Ascending aorta (tissue), 2 donors: ENCODE results near the gene NRDC. TPM values are rescaled to one million over a fixed set of nuclear protein-coding genes. Genes with fewer than 3 reads are reported as not detected.
"Not testable (repeated sequence)": the region's sequence is repeated elsewhere in the genome, so short reads cannot be mapped to it uniquely, and the experiment has no call there.

Source experiments
- DNase-seq, 2 donors: peaks; one replicate each; pipeline ENCODE4 v3.0.0-alpha.2; 2019; ENCODE audit warnings: low spot score in 2 of 2
- H3K27ac ChIP-seq, 2 donors: fragments of 200-600 bp; sonication (generic); one replicate each; pipeline ENCODE4 v1.5.1; 2016 to 2017; ENCODE audit warnings: mild to moderate bottlenecking in 1 of 2
- H3K27me3 ChIP-seq: fragments of 200-600 bp; sonication (generic); one replicate; pipeline ENCODE4 v1.5.1; 2017
- H3K36me3 ChIP-seq, 2 donors: fragments of 200-600 bp; sonication (generic); one replicate each; pipeline ENCODE4 v1.5.1; 2016
- H3K4me1 ChIP-seq, 2 donors: fragments of 200-600 bp; sonication (generic); one replicate each; pipeline ENCODE4 v1.5.1; 2016 to 2017; ENCODE audit warnings: mild to moderate bottlenecking in 1 of 2
- H3K4me3 ChIP-seq, 2 donors: fragments of 200-600 bp; sonication (generic); one replicate each; pipeline ENCODE4 v1.5.1; 2016 to 2017; ENCODE audit warnings: mild to moderate bottlenecking in 1 of 2
- H3K9me3 ChIP-seq, 2 donors: fragments of 200-600 bp; sonication (generic); one replicate each; pipeline ENCODE4 v1.5.1; 2016
- CTCF ChIP-seq, 3 experiments: fragments of 200-600 bp in 2 of 3; fragments of 450-650 bp in 1 of 3; sonication (generic) in 2 of 3; IDR thresholded peaks; one replicate each; pipeline ENCODE4 v1.5.1; 2016 to 2019; ENCODE audit warnings: antibody characterized with exemption in 3 of 3, mild to moderate bottlenecking in 1 of 3, moderate library complexity in 1 of 3
- intact Hi-C: fragments of 100-400 bp; cut with DNase I; formaldehyde crosslinking; loops from one replicate; pipeline ENCODE4 v1.15.1; 2023
- total RNA-seq: library from RNA; depleted of rRNA; stranded (reverse); fragments of >200 nt; gene quantifications from one replicate; pipeline ENCODE4 v1.1.0, GENCODE V29; 2016

Gene NRDC
- total RNA-seq, 1 donor from 2014 or later: 40.0 TPM

- H3K4me3 ChIP-seq: peak overlapping the region; percentile 71 to 83
- H3K4me1 ChIP-seq: peaks cover 5 to 27% of the 10 kb centered on the region in 2 donors
- H3K27ac ChIP-seq: peak overlapping the region; percentile 90 to 99
- intact Hi-C loops: loop anchor here (2.0 to 5.0 kb wide), 5 partner anchors 177 to 920 kb away; partner anchors contain the start of genes CC2D1B, OSBPL9, RNF11 and TXNDC12
- no peaks in the 10 kb centered on the region for H3K27me3 ChIP-seq
- H3K9me3 ChIP-seq: no peaks in the 10 kb centered on the region
- no peak for TF ChIP-seq CTCF (IDR thresholded peaks at IDR 0.05)
- no peaks in the 10 kb centered on the region for H3K36me3 ChIP-seq
- DNase-seq: peak in 1 of 2 donors; percentile 74
Observed at GRCh38 chr1:51877434-51878307, 856 bp downstream of the NRDC start.

GRCh38 chr1:51875836-51876235 lies 2.7 kb downstream of the NRDC start:
- H3K4me1 ChIP-seq: peaks cover 5 to 27% of the 10 kb centered on the region in 2 donors
- no peak for TF ChIP-seq CTCF (IDR thresholded peaks at IDR 0.05)
- DNase-seq: no peak
- H3K4me3 ChIP-seq: peak overlapping the region in 1 of 2 donors; percentile 71
- H3K36me3 ChIP-seq: no peaks in the 10 kb centered on the region
- H3K27me3 ChIP-seq: no peaks in the 10 kb centered on the region
- no peaks in the 10 kb centered on the region for H3K9me3 ChIP-seq
- H3K27ac ChIP-seq: no peak overlapping the region
- intact Hi-C loops: loop anchor here (5.0 kb wide), 4 partner anchors 259 to 919 kb away; partner anchors contain the start of genes CC2D1B, OSBPL9 and RNF11

- H3K36me3 ChIP-seq: no peaks in the 10 kb centered on the region
- intact Hi-C loops: loop anchor here (5.0 kb wide), 4 partner anchors 258 to 918 kb away; partner anchors contain the start of genes CC2D1B, OSBPL9 and RNF11
- H3K4me3 ChIP-seq: peak overlapping the region in 1 of 2 donors; percentile 7
- H3K27ac ChIP-seq: no peak overlapping the region
- H3K4me1 ChIP-seq: peaks cover 5 to 27% of the 10 kb centered on the region in 2 donors
- no peak for TF ChIP-seq CTCF (IDR thresholded peaks at IDR 0.05)
- H3K9me3 ChIP-seq: no peaks in the 10 kb centered on the region
- no peaks in the 10 kb centered on the region for H3K27me3 ChIP-seq
- DNase-seq: no peak
Observed at GRCh38 chr1:51875291-51875772, 3.2 kb downstream of the NRDC start.

- H3K27me3 ChIP-seq, H3K4me3 ChIP-seq, intact Hi-C loops, H3K36me3 ChIP-seq, DNase-seq, H3K27ac ChIP-seq, H3K9me3 ChIP-seq: not testable (repeated sequence)
- H3K4me1 ChIP-seq: peaks cover 5 to 23% of the 10 kb centered on the region in 2 donors
Observed at GRCh38 chr1:51873270-51873669, 5.3 kb downstream of the NRDC start.

GRCh38 chr1:51871351-51871975 lies 7.1 kb downstream of the NRDC start:
- H3K27me3 ChIP-seq: no peaks in the 10 kb centered on the region
- intact Hi-C loops: no loop called here
- no peak for DNase-seq
- H3K36me3 ChIP-seq: no peaks in the 10 kb centered on the region
- no peaks in the 10 kb centered on the region for H3K9me3 ChIP-seq
- no peak for TF ChIP-seq CTCF (IDR thresholded peaks at IDR 0.05)
- peaks cover 5 to 13% of the 10 kb centered on the region in 2 donors for H3K4me1 ChIP-seq
- no peak overlapping the region for H3K4me3 ChIP-seq
- H3K27ac ChIP-seq: no peak overlapping the region
